RWPE1 (cell line): ENCODE measurements around the gene DDIT4L.
"Not testable (repeated sequence)": the region's sequence is repeated elsewhere in the genome, so short reads cannot be mapped to it uniquely, and the experiment has no call there.

Experiments
- CTCF ChIA-PET: fragments of 350-600 bp; sonication (Branson Sonifier 250); formaldehyde crosslinking; extraction: SDS; loops from one replicate; lab custom pipeline; 2021; lab: Yijun Ruan, JAX
- POLR2A ChIA-PET: fragments of 400-600 bp; formaldehyde crosslinking; extraction: SDS; loops from one replicate; lab custom pipeline; 2020; ENCODE audit warnings: antibody characterized with exemption; ENCODE audit not compliant: low non-redundant PET; lab: Yijun Ruan, JAX
- DNase-seq: peaks from one replicate; pipeline ENCODE4 v3.0.0; 2012; ENCODE audit warnings: low spot score
- H3K27ac ChIP-seq: fragments of 450-650 bp; 2 replicates; pipeline ENCODE4 v1.5.1; 2017
- TF ChIP-seq, protein P1 (sequence below): fragments of 450-650 bp; conservative IDR thresholded peaks from 2 replicates; pipeline ENCODE4 v1.5.1; 2017; ENCODE audit warnings: low read depth, mild to moderate bottlenecking

DDIT4L gene

DNA sequence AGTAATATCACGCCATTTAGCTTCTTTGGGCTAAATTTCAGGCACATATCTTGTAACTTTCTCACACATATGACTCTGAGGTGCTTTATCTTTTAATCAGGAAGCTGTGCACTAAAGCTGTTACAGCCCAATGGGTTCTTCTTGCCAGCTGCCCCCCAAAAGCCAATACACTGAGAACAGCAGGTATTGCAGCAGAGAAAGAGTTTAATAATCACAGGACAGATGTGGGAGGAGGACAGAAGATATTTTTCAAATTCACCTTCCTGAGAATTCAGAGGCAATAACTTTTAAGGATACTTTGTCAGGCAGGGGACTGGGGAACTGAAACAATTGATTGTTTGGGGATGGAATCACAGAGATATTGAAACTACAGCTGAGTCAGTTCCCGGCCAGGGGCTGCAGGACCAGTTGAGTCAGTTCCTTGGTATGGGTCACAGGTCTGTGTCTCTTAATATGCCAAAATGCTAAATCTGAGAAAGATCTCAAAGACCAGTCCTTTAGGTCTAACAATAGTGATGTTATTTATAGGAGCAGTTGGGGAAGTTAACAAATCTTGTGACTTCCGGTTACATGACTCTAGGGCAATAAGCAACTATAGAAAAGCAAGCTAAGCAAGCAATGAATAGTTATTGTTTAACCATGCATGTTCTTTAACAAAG is 28.1 kb downstream of the DDIT4L start:
- no peak for DNase-seq
- H3K27ac ChIP-seq, result no peak overlapping the region
- CTCF ChIA-PET, result no interaction called here

DNA sequence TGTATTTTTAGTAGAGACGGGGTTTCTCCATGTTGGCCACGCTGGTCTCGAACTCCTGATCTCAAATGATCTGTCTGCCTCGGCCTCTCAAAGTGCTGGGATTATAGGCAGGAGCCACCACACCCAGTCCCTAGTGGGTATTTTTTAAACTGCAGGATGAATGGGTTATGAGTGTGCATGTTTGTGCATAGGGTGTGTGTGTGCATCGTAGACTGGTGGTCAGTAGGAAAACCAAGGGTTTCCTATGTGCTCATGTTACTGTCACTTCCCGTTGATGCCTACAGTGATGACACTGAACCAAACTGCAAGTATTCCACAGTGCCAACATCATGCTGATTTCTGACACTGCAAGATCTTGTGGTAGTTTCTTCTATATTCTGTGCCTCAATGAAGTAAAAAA is 41.1 kb downstream of the DDIT4L start:
- H3K27ac ChIP-seq, result no peak overlapping the region
- TF ChIP-seq, protein P1, sequence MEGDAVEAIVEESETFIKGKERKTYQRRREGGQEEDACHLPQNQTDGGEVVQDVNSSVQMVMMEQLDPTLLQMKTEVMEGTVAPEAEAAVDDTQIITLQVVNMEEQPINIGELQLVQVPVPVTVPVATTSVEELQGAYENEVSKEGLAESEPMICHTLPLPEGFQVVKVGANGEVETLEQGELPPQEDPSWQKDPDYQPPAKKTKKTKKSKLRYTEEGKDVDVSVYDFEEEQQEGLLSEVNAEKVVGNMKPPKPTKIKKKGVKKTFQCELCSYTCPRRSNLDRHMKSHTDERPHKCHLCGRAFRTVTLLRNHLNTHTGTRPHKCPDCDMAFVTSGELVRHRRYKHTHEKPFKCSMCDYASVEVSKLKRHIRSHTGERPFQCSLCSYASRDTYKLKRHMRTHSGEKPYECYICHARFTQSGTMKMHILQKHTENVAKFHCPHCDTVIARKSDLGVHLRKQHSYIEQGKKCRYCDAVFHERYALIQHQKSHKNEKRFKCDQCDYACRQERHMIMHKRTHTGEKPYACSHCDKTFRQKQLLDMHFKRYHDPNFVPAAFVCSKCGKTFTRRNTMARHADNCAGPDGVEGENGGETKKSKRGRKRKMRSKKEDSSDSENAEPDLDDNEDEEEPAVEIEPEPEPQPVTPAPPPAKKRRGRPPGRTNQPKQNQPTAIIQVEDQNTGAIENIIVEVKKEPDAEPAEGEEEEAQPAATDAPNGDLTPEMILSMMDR, result no peak
- DNase-seq, result no peak
- ChIA-PET POLR2A (no interaction called here), CTCF (no interaction called here)

More for the DNA sequence above, 28.1 kb downstream of the DDIT4L start:
- TF ChIP-seq, protein P1, result no peak
- POLR2A ChIA-PET, result no interaction called here

DNA sequence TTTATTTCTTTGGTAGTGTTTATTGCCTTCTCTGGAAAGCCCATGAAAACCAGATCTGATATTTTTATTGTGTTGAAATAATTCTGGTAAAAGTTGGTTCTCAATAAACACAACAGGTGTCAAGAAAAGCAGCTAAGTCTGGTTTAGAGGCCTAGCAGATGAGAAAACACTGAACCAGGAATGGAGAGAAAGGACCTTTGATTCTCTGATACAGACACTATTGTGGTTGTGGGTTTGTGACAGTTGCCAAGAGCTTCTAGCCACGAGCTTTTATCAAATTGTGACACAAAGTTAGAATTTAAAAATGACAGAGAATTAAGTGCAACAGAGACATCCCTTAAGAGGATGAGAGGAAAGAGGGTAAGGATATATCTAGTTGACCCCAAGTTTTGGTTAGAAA is 42.6 kb downstream of the DDIT4L start:
- TF ChIP-seq, protein P1, result no peak
- DNase-seq, result no peak
- H3K27ac ChIP-seq, result no peak overlapping the region
- ChIA-PET CTCF (no interaction called here), POLR2A (no interaction called here)

DNA sequence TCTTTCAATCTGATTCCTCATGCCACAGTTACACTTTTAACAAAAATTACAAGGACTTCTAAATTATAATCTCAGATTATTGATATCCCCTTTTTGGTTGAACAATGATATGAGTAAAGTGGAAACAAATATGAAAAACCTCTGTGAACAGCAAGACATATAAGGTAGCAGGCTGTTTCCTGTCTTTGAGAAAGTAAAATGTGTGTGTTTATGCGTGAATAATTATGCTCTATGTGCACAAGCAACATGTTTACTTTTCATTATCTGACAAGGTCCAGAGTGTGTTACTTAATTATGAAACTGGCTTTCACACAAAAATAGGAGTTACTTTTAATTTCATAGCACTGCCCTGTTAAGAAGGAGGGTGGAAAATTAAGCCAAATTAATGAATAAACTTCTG is 43.1 kb downstream of the DDIT4L start:
- no peak overlapping the region for H3K27ac ChIP-seq
- POLR2A ChIA-PET, result no interaction called here
- DNase-seq, result no peak
- TF ChIP-seq, protein P1, result no peak
- CTCF ChIA-PET, result no interaction called here

DNA sequence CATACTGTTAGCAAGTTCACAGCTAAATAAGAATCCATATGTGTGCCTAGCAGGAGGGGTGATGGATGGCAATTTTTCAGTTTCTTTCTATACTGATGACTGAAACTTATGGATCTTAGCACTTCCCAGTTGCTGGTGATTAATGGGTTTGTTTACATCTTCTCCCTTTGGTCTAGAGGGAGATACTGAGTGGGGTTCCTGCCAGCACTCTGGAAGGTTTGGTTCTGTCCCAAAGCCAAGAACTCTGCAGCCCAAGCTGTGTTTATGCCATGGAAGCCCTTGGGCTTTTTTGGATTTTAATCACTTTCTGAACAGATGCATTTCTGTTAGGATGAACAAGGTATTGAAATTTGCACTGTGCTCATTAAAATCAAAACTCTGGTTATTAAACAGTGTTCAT is 43.5 kb downstream of the DDIT4L start:
- no peak for DNase-seq
- ChIA-PET CTCF (no interaction called here), POLR2A (no interaction called here)
- TF ChIP-seq, protein P1, result no peak
- H3K27ac ChIP-seq, result no peak overlapping the region

DNA sequence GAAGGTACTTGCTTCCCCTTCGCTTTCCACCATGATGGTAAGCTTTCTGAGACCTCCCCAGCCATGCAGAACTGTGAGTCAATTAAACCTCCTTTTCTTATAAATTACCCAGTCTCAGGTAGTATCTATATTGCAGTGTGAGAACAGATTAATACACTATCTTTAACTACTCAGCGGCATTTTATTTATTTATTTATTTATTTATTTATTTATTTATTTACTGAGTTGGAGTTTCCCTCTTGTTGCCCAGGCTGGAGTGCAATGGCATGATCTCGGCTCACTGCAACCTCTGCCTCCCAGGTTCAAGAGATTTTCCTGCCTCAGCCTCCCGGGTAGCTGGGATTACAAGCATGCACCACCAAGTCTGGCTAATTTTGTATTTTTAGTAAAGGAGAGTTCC is 52.9 kb downstream of the DDIT4L start:
- CTCF ChIA-PET, POLR2A ChIA-PET, H3K27ac ChIP-seq, DNase-seq: not testable (repeated sequence)
